Measurements from ENCODE around the gene GABRP. TPM values are rescaled to one million over a fixed set of nuclear protein-coding genes. Genes with fewer than 3 reads are reported as not detected.

GABRP gene
- total and polyA plus RNA-seq, 8 donors: 0.10 to 1.8 (median 0.88) TPM

- TF ChIP-seq CTCF (IDR thresholded peaks at IDR 0.05): no peak
Observed at GRCh38 chr5:170769898-170770416, 13.6 kb upstream of the GABRP start.

GRCh38 chr5:170771496-170771895 lies 12.0 kb upstream of the GABRP start:
- Histone ChIP-seq H3K27me3 (no peaks in the 10 kb centered on the region), H3K36me3 (no peaks in the 10 kb centered on the region), H3K27ac (no peak overlapping the region), H3K4me3 (no peak overlapping the region), H3K9me3 (no peaks in the 10 kb centered on the region), H3K4me1 (no peaks in the 10 kb centered on the region)
- DNase-seq (no peak), ATAC-seq (no peak)
- intact Hi-C loops (cut with DNase I): no loop called here
- TF ChIP-seq CTCF (IDR thresholded peaks at IDR 0.05): no peak

More at GRCh38 chr5:170769898-170770416, 13.6 kb upstream of the GABRP start:
- intact Hi-C loops (cut with DNase I): no loop called here
- no peak for DNase-seq
- H3K4me3 ChIP-seq: no peak overlapping the region
- no peaks in the 10 kb centered on the region for H3K9me3 ChIP-seq
- H3K4me1 ChIP-seq: no peaks in the 10 kb centered on the region
- no peak overlapping the region for H3K27ac ChIP-seq
- no peak for ATAC-seq
- no peaks in the 10 kb centered on the region for H3K36me3 ChIP-seq
- no peaks in the 10 kb centered on the region for H3K27me3 ChIP-seq

- DNase-seq: no peak
- intact Hi-C loops (cut with DNase I): no loop called here
- Histone ChIP-seq H3K4me3 (no peak overlapping the region), H3K27me3 (no peaks in the 10 kb centered on the region), H3K36me3 (no peaks in the 10 kb centered on the region), H3K4me1 (no peaks in the 10 kb centered on the region), H3K9me3 (no peaks in the 10 kb centered on the region), H3K27ac (no peak overlapping the region)
- TF ChIP-seq CTCF (IDR thresholded peaks at IDR 0.05): no peak
- ATAC-seq: peak; percentile 74
Observed at GRCh38 chr5:170773024-170773985, 10.2 kb upstream of the GABRP start.

- intact Hi-C loops (cut with DNase I): no loop called here
- Histone ChIP-seq H3K27me3 (no peaks in the 10 kb centered on the region), H3K27ac (no peak overlapping the region), H3K4me3 (no peak overlapping the region), H3K9me3 (no peaks in the 10 kb centered on the region), H3K36me3 (no peaks in the 10 kb centered on the region), H3K4me1 (no peaks in the 10 kb centered on the region)
- DNase-seq: no peak
- no peak for TF ChIP-seq CTCF (IDR thresholded peaks at IDR 0.05)
- ATAC-seq: no peak
Observed at GRCh38 chr5:170774831-170775230, 8.7 kb upstream of the GABRP start.

GRCh38 chr5:170781946-170782345 lies 1.6 kb upstream of the GABRP start:
- Histone ChIP-seq H3K4me1 (no peaks in the 10 kb centered on the region), H3K36me3 (no peaks in the 10 kb centered on the region), H3K9me3 (no peaks in the 10 kb centered on the region), H3K27me3 (no peaks in the 10 kb centered on the region), H3K4me3 (no peak overlapping the region), H3K27ac (no peak overlapping the region)
- ATAC-seq (no peak), DNase-seq (no peak)
- intact Hi-C loops (cut with DNase I): no loop called here
- TF ChIP-seq CTCF (IDR thresholded peaks at IDR 0.05): no peak

Data from left lung (tissue), 10 donors.